GM12878 (cell line): ENCODE data around the gene FAM210A. TPM values are rescaled to one million over a fixed set of nuclear protein-coding genes. Genes with fewer than 3 reads are reported as not detected.

Experiments used
- ATAC-seq: fragments of 200-7000 bp; cut with Tn5 transposase; 3 replicates; pipeline ENCODE4 v1.9.1; 2020; ENCODE audit warnings: mild to moderate bottlenecking, moderate library complexity
- BruUV-seq: library from RNA; stranded (reverse); fragments of 400-500 nt; replicated peaks from 2 replicates; lab custom pipeline; 2021; lab: Mats Ljungman, UMichigan
- CTCF ChIA-PET: fragments of 300-600 bp; sonication (Branson Sonifier 250); formaldehyde crosslinking; extraction: SDS; loops from one replicate; lab custom pipeline; 2021; ENCODE audit warnings: inconsistent platforms; lab: Yijun Ruan, JAX
- POLR2A ChIA-PET: fragments of 350-600 bp; formaldehyde crosslinking; extraction: SDS; loops from one replicate; lab custom pipeline; 2021; ENCODE audit warnings: inconsistent platforms; lab: Charles Lee
- RAD21 ChIA-PET: fragments of 300-600 bp; sonication (Branson Sonifier 250); formaldehyde crosslinking; loops from one replicate; lab custom pipeline; 2023; ENCODE audit warnings: antibody characterized with exemption; ENCODE audit not compliant: unreplicated experiment; lab: Charles Lee
- SMC1A ChIA-PET: fragments of 300-600 bp; sonication (Branson Sonifier 250); formaldehyde crosslinking; loops from one replicate; lab custom pipeline; 2023; ENCODE audit not compliant: unreplicated experiment, uncharacterized antibody; lab: Charles Lee
- DNase-seq: peaks from one replicate; pipeline ENCODE4 v3.0.0-alpha.2; 2011; ENCODE audit warnings: low read depth, low spot score
- FAIRE-seq: peaks from 3 replicates; lab custom pipeline; 2011; peaks lifted over from hg19 to GRCh38; lab: Jason Lieb, UNC
- H2AFZ ChIP-seq: 2 replicates; pipeline ENCODE4 v1.6.0; 2011; ENCODE audit warnings: low read depth, low read length, control low read depth; ENCODE audit not compliant: control insufficient read depth
- H3K27ac ChIP-seq: 2 replicates; pipeline ENCODE4 v1.5.1; 2011; ENCODE audit warnings: control low read depth; ENCODE audit not compliant: control insufficient read depth, insufficient read depth
- H3K27me3 ChIP-seq, 2 experiments: replicated peaks in 1 of 2; 2 replicates each; pipeline versions ENCODE4 v1.6.0 to v1.6.1; 2011; ENCODE audit warnings: low read length in 1 of 2; ENCODE audit not compliant: control insufficient read depth in 2 of 2, insufficient read depth in 2 of 2
- H3K36me3 ChIP-seq, 2 experiments: 2 replicates each; pipeline ENCODE4 v1.5.1; 2011; ENCODE audit warnings: low read length in 1 of 2; ENCODE audit not compliant: control insufficient read depth in 2 of 2, insufficient read depth in 2 of 2
- H3K4me1 ChIP-seq: 2 replicates; pipeline ENCODE4 v1.6.1; 2011; ENCODE audit warnings: mild to moderate bottlenecking, low read length, moderate library complexity, mixed read lengths; ENCODE audit not compliant: control insufficient read depth, insufficient read depth
- H3K4me2 ChIP-seq: 2 replicates; pipeline ENCODE4 v1.6.0; 2011; ENCODE audit warnings: control low read depth; ENCODE audit not compliant: control insufficient read depth, insufficient read depth
- H3K4me3 ChIP-seq: fragments of 200-600 bp; sonication (generic); 2 replicates; pipeline ENCODE4 v1.5.1; 2016
- H3K79me2 ChIP-seq: 2 replicates; pipeline ENCODE4 v1.6.0; 2011; ENCODE audit warnings: low read length; ENCODE audit not compliant: control insufficient read depth, insufficient read depth
- H3K9ac ChIP-seq: 2 replicates; pipeline ENCODE4 v1.8.0; 2011; ENCODE audit warnings: low read length, control low read depth, mixed read lengths; ENCODE audit not compliant: control insufficient read depth, insufficient read depth
- H3K9me3 ChIP-seq: replicated peaks from 3 replicates; pipeline ENCODE4 v1.5.1; 2011; ENCODE audit warnings: mild to moderate bottlenecking, low read length; ENCODE audit not compliant: control insufficient read depth, insufficient read depth
- H4K20me1 ChIP-seq: 2 replicates; pipeline ENCODE4 v1.6.0; 2011; ENCODE audit not compliant: control insufficient read depth, insufficient read depth
- CBX5 ChIP-seq: sonication (generic); IDR thresholded peaks from 2 replicates; pipeline ENCODE4 v1.6.1; 2016; ENCODE audit warnings: low read depth, moderate library complexity, mild to moderate bottlenecking, inconsistent platforms
- FOXK2 ChIP-seq: fragments of 450-650 bp; IDR thresholded peaks from 2 replicates; pipeline ENCODE4 v1.6.1; 2017; ENCODE audit warnings: mild to moderate bottlenecking, moderate library complexity
- GABPA ChIP-seq: IDR thresholded peaks from 2 replicates; pipeline ENCODE4 v1.6.1; 2014; ENCODE audit warnings: antibody characterized with exemption, low read depth, mild to moderate bottlenecking, inconsistent platforms
- HCFC1 ChIP-seq: fragments of 150-350 bp; IDR thresholded peaks from 2 replicates; pipeline ENCODE4 v1.6.1; 2014; ENCODE audit warnings: low read length
- LARP7 ChIP-seq: fragments of 450-650 bp; IDR thresholded peaks from 2 replicates; pipeline ENCODE4 v1.6.1; 2017; ENCODE audit warnings: mild to moderate bottlenecking
- MYC ChIP-seq: IDR thresholded peaks from 2 replicates; pipeline ENCODE4 v1.6.1; 2011; ENCODE audit warnings: mild to moderate bottlenecking, low read length, moderate library complexity, inconsistent platforms; ENCODE audit not compliant: insufficient read depth, insufficient replicate concordance, insufficient read length, severe bottlenecking
- NR2F1 ChIP-seq: fragments of 450-650 bp; conservative IDR thresholded peaks from 2 replicates; pipeline ENCODE4 v1.6.1; 2017; ENCODE audit warnings: mild to moderate bottlenecking
- RELA ChIP-seq: fragments of 450-650 bp; IDR thresholded peaks from 2 replicates; pipeline ENCODE4 v1.8.0; 2014; ENCODE audit warnings: borderline replicate concordance; ENCODE audit not compliant: partially characterized antibody
- SMARCA5 ChIP-seq: fragments of 450-650 bp; IDR thresholded peaks from 2 replicates; pipeline ENCODE4 v1.6.1; 2017; ENCODE audit warnings: mild to moderate bottlenecking
- SP1 ChIP-seq: IDR thresholded peaks from one replicate; pipeline ENCODE4 v1.6.1; 2011; ENCODE audit warnings: low read depth, low read length
- YBX1 ChIP-seq: fragments of 450-650 bp; IDR thresholded peaks from 2 replicates; pipeline ENCODE4 v1.6.1; 2016; ENCODE audit warnings: antibody characterized with exemption
- ZNF384 ChIP-seq: IDR thresholded peaks from 2 replicates; pipeline ENCODE4 v1.6.1; 2012; ENCODE audit warnings: low read depth, mild to moderate bottlenecking, low read length, improper control_type of control experiment, borderline replicate concordance
- ZNF622 ChIP-seq: fragments of 450-650 bp; IDR thresholded peaks from 2 replicates; pipeline ENCODE4 v1.6.1; 2017; ENCODE audit warnings: mild to moderate bottlenecking, inconsistent platforms
- ZSCAN29 ChIP-seq: fragments of 450-650 bp; IDR thresholded peaks from 2 replicates; pipeline ENCODE4 v1.6.1; 2017; ENCODE audit warnings: mild to moderate bottlenecking, moderate library complexity
- WGBS: methylation state at CpG from one replicate; pipeline ENCODE4 v1.1.6; 2016; ENCODE audit warnings: low lambda C conversion rate; ENCODE audit not compliant: insufficient replicate concordance, insufficient coverage; ENCODE audit errors: missing lambda C conversion rate; 5-methylcytosine and 5-hydroxymethylcytosine counted together
- in situ Hi-C: fragments of 300-500 bp; cut with MboI; formaldehyde crosslinking; loops from 9 replicates; pipeline ENCODE4 v1.14.3; 2018; ENCODE audit warnings: mixed read lengths
- intact Hi-C: fragments of 100-400 bp; cut with micrococcal nuclease; formaldehyde crosslinking; loops from one replicate; pipeline ENCODE4 v1.14.2; 2022; ENCODE audit not compliant: unreplicated experiment
- polyA plus RNA-seq, 11 experiments: library from polyadenylated mRNA; depleted of rRNA in 4 of 11; unstranded in 6 of 11; stranded (reverse) in 5 of 11; fragments of >200 nt; fragmentation: Nextera tagmentation in 4 of 11; fragmentation: Illumina TruSeq in 1 of 11; extraction: Ambion mirVana in 4 of 11; extraction: Trizol in 1 of 11; gene quantifications; 1 replicate in 1 of 11; 2 replicates in 10 of 11; pipeline versions ENCODE4 v1.2.1 to v1.2.3, GENCODE V29; 2011 to 2016; ENCODE audit warnings: inconsistent platforms in 2 of 11, missing spikeins in 2 of 11, low read depth in 1 of 11
- total RNA-seq, 4 experiments: library from RNA; depleted of rRNA in 3 of 4; stranded (reverse); fragments of >200 nt in 3 of 4; fragmentation: Illumina TruSeq in 1 of 4; extraction: Trizol in 1 of 4; gene quantifications; 2 replicates each; pipeline versions ENCODE4 v1.2.1 to v1.2.3, GENCODE V29; 2013 to 2021
- TF ChIP-seq, protein P1 (sequence below): fragments of 450-650 bp; IDR thresholded peaks from 2 replicates; pipeline ENCODE4 v1.6.1; 2014; ENCODE audit warnings: mild to moderate bottlenecking
- TF ChIP-seq, protein P2 (sequence below): fragments of 450-650 bp; formaldehyde crosslinking; IDR thresholded peaks from 2 replicates; pipeline ENCODE4 v1.4.0; 2022; ENCODE audit warnings: mild to moderate bottlenecking, moderate library complexity

Gene FAM210A
- total and polyA plus RNA-seq, 10 of the 15 experiments (the other 5 are each of a cell fraction or from before 2014, with no cell fraction given) = 10.3 to 56.3 (median 17.7) TPM

DNA sequence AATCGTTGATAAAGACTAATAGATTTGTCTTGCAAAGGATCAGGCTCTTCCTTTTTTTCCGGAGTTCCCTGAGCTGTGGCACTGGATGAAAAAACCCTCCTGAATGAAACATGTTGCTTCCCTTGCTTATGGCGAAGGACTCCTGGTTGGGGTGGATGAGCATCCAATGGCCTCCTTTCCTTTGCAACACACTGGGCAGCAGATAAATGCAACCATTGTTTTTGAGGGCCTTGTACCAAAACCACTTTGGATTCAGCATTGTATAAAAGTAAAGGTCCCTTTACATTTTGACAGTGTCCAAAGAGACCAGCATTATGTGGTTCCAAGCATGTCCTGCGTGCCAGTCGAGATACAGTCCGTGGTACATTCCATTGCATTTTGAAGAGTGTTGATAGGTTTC, 44.7 kb downstream of the FAM210A start:
- peaks cover 0 to 5% of the 10 kb centered on the region in 2 experiments; a peak in 1 of 4 replicates for H3K36me3 ChIP-seq
- in situ Hi-C loops = no loop called here
- FAIRE-seq = no peak

More for the DNA sequence above, 44.7 kb downstream of the FAM210A start:
- H3K4me2 ChIP-seq = no peak overlapping the region
- 93% methylated on average over 6 of the region's 6 CpGs for WGBS
- ATAC-seq (no peak), DNase-seq (no peak)
- no peak overlapping the region for H2AFZ ChIP-seq
- TF ChIP-seq, protein P1, sequence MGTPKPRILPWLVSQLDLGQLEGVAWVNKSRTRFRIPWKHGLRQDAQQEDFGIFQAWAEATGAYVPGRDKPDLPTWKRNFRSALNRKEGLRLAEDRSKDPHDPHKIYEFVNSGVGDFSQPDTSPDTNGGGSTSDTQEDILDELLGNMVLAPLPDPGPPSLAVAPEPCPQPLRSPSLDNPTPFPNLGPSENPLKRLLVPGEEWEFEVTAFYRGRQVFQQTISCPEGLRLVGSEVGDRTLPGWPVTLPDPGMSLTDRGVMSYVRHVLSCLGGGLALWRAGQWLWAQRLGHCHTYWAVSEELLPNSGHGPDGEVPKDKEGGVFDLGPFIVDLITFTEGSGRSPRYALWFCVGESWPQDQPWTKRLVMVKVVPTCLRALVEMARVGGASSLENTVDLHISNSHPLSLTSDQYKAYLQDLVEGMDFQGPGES = no peak
- TF ChIP-seq MYC (no peak), SMARCA5 (no peak), FOXK2 (no peak), YBX1 (no peak), HCFC1 (no peak), CBX5 (no peak), ZNF384 (no peak), LARP7 (no peak), ZSCAN29 (no peak), NR2F1 (no peak), ZNF622 (no peak), RELA (no peak), SP1 (no peak), GABPA (no peak)
- TF ChIP-seq, protein P2, sequence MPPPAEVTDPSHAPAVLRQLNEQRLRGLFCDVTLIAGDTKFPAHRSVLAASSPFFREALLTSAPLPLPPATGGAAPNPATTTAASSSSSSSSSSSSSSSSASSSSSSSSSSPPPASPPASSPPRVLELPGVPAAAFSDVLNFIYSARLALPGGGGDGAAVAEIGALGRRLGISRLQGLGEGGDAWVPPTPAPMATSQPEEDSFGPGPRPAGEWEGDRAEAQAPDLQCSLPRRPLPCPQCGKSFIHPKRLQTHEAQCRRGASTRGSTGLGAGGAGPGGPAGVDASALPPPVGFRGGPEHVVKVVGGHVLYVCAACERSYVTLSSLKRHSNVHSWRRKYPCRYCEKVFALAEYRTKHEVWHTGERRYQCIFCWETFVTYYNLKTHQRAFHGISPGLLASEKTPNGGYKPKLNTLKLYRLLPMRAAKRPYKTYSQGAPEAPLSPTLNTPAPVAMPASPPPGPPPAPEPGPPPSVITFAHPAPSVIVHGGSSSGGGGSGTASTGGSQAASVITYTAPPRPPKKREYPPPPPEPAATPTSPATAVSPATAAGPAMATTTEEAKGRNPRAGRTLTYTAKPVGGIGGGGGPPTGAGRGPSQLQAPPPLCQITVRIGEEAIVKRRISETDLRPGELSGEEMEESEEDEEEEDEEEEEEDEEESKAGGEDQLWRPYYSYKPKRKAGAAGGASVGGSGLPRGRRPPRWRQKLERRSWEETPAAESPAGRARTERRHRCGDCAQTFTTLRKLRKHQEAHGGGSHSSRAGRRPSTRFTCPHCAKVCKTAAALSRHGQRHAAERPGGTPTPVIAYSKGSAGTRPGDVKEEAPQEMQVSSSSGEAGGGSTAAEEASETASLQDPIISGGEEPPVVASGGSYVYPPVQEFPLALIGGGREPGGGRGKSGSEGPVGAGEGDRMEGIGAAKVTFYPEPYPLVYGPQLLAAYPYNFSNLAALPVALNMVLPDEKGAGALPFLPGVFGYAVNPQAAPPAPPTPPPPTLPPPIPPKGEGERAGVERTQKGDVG (CRISPR knock-in tag) = no peak
- CTCF ChIA-PET = no interaction called here
- no peaks in the 10 kb centered on the region for H3K27me3 ChIP-seq
- peaks cover 7% of the 10 kb centered on the region for H3K79me2 ChIP-seq
- no peaks in the 10 kb centered on the region for H4K20me1 ChIP-seq
- BruUV-seq = no TSS peak
- RAD21 ChIA-PET = interaction anchor here (0.5 to 0.8 kb wide), 2 partner anchors 65 to 123 kb away, joined by 3 read pairs; no protein-coding TSS in a partner anchor
- H3K4me1 ChIP-seq = peaks cover 13% of the 10 kb centered on the region
- H3K4me3 ChIP-seq = no peak overlapping the region
- no peak overlapping the region for H3K9ac ChIP-seq
- SMC1A ChIA-PET = interaction anchor here (0.6 to 1.3 kb wide), 2 partner anchors 15 to 149 kb away, joined by 3 read pairs; no protein-coding TSS in a partner anchor
- H3K27ac ChIP-seq = no peak overlapping the region
- intact Hi-C loops = no loop called here
- H3K9me3 ChIP-seq = no peaks in the 10 kb centered on the region
- POLR2A ChIA-PET = no interaction called here
